GM19372 (cell line): ENCODE measurements around the gene POLR2J.
"Not testable (repeated sequence)": the region's sequence is repeated elsewhere in the genome, so short reads cannot be mapped to it uniquely, and the experiment has no call there.

Source experiments
- ATAC-seq: cut with Tn5 transposase; IDR thresholded peaks from one replicate; pipeline ENCODE4 v1.9.1; 2021; ENCODE audit warnings: mild to moderate bottlenecking, low read depth, moderate library complexity; ENCODE audit not compliant: unreplicated experiment

The POLR2J gene

GRCh38 chr7:102496861-102497260 is 18.1 kb upstream of the POLR2J start:
- ATAC-seq: not testable (repeated sequence)

GRCh38 chr7:102494473-102495149 is 15.9 kb upstream of the POLR2J start:
- peak; percentile 62 for ATAC-seq

- not testable (repeated sequence) for ATAC-seq
Observed at GRCh38 chr7:102494026-102494425, 15.3 kb upstream of the POLR2J start.

GRCh38 chr7:102493220-102493935 is 14.7 kb upstream of the POLR2J start:
- not testable (repeated sequence) for ATAC-seq

- ATAC-seq: not testable (repeated sequence)
Observed at GRCh38 chr7:102490529-102491075, 11.9 kb upstream of the POLR2J start.

GRCh38 chr7:102484317-102484716 is 5.6 kb upstream of the POLR2J start:
- ATAC-seq: not testable (repeated sequence)

GRCh38 chr7:102481962-102482361 is 3.2 kb upstream of the POLR2J start:
- ATAC-seq: not testable (repeated sequence)

- ATAC-seq: not testable (repeated sequence)
Observed at GRCh38 chr7:102479982-102480637, 1.4 kb upstream of the POLR2J start.

GRCh38 chr7:102479209-102479584 is 475 bp upstream of the POLR2J start:
- peak; percentile 23 for ATAC-seq

- not testable (repeated sequence) for ATAC-seq
Observed at GRCh38 chr7:102474736-102475435, 3.8 kb downstream of the POLR2J start.

GRCh38 chr7:102474116-102474515 is 4.6 kb downstream of the POLR2J start:
- ATAC-seq: not testable (repeated sequence)

- ATAC-seq: no peak
Observed at GRCh38 chr7:102473271-102473991, 5.3 kb downstream of the POLR2J start.

- no peak for ATAC-seq
Observed at GRCh38 chr7:102472126-102473041, 6.3 kb downstream of the POLR2J start.

GRCh38 chr7:102471791-102472125 is 7.0 kb downstream of the POLR2J start:
- no peak for ATAC-seq

GRCh38 chr7:102469972-102470825 is 8.5 kb downstream of the POLR2J start:
- no peak for ATAC-seq

- ATAC-seq: no peak
Observed at GRCh38 chr7:102469351-102469971, 9.3 kb downstream of the POLR2J start.

GRCh38 chr7:102468478-102469350 is 10.0 kb downstream of the POLR2J start:
- no peak for ATAC-seq
